Islet precursor cell (in vitro differentiated cells): Measurements from ENCODE around the gene SLC6A1.

Experiments
- DNase-seq: peaks from one replicate; pipeline ENCODE4 v3.0.0-alpha.2; 2018

SLC6A1 gene

DNA sequence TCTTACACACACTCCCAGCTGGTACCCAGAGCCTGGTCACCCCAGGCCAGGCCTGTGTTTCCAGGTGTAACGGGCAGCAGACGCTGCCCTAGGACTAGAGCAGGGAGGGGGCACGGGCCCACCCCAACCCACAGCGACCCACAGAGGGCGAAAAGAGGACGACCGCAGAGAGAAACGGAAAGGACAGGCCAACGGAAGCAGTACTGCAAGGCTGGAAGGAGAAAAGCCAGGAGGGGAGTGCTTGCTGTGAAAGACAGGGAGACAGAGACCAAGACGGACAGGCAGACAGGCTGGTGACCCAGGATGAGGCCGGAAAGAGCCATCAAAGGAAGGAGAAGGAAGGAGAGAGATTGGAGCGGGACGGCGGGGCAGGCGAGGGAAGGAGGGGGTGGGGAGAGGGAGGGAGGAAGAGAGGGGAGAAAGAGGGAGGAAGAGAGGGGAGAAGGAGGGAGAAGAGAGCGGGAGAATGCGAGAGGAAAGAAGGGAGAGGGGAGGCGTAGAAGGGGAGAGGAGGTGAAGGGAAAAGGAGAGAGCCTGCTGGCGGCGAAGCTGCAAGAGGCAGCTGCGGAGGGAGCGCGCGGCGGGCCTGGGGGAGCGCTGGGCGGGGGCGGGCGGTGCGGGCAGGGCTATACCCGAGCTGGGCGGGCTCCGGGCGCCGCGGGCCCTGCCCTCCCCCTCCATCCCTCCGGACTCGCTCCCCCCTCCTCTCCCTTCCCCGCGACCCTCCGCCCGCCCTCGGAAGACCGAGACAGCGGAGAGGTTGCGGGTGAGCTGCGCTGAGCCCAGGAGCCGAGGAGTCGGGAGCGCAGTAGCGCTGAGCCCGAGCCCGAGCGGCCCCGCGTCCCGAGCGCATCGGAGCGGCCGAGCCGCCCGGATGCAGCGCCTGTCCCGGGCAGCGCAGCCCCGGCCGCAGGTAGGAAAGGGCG is at the start of gene SLC6A1:
Gene SLC6A1, plus strand, starts transcription at position 732 of the 926 bp plus-strand sequence. CDS start 24,464 bp downstream, outside the sequence.
- peak; percentile 77 for DNase-seq

DNA sequence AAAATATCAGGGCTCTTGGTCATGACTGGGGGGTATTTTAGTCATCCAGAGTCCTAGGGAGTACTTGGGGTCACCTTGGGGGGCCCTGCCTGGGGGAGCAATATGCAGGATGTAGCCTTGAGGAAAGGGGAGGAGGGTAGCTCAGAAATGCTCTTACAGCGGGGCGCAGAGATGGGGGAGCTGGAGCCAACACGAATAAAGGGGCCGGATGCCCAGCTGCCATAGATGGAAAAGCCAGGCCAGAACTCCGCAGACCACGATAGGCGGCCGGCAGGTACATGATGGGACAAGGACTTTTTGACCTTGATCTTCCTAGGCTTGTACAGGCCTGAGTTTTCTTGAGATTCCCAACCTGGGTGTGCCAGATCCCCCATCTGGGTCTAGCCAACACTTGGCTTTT is 47.7 kb upstream of the SLC6A1 start:
- DNase-seq: no peak

DNA sequence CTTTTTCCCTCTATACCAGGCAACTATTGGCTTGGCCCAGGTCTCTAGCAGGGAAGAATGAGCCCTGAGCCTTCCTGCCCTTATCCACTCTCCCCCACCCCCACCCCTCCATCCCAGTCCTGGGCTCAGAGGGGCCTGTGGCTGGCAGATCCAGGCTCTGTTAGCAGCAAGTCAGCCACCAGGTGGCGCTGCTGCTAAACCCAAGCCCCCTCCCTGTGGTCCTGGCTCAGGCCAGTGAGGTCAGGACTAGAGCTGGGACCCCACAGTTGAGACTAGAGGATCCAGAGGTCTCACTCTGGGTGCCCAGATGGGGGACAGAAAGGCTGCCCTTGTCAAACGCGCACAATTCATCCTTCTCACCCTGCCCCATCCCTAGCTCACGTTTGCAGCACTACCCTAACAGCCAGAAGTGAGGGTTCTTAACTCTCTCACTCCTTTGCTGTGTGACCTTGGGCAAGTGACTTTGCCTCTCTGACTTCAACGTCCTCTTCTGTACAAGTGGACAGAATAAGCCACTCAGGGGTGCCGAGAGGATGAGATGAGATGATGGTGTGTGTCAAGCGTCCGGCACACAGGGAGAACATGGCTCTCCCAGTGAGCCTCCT is 46.8 kb upstream of the SLC6A1 start:
- DNase-seq: peak; percentile 87

DNA sequence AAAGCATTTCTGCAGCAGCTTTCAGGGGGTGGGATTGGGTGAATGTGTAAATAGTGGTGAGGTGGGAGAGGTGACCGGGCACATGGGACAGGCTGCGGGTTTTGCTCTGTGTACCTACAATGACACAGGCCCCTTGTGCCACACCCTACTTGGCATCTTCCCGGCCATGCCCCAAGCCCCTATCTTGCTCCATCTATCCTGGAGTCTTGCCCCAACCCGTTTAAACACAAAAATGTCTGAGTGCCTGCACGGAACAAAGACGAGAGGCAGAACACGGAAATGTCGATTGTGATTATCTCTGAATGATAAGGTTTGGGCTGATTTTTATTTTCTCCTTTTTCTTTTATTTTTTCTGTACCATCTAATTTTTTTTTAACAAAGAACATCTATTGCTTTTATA is 46.0 kb upstream of the SLC6A1 start:
- DNase-seq: no peak

DNA sequence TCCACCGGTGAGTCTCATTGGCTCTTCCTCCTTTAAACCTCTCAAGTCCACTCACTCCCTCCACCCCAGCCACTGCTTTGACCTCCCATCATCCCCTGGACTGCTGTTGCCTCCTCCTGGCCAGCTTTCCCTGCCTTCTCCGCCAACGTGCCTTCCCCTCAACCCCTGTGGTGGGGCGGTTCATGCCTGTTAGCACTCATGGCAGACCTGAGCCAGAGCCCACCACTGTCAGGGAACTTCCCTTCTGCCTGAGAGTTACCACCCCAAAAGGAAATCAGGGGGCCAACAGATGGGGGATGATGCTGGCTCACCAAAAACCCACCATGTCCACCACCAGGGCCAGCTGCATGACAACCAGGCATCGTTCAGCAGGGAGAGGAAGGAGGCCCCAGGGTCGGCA is 44.2 kb upstream of the SLC6A1 start:
- no peak for DNase-seq

DNA sequence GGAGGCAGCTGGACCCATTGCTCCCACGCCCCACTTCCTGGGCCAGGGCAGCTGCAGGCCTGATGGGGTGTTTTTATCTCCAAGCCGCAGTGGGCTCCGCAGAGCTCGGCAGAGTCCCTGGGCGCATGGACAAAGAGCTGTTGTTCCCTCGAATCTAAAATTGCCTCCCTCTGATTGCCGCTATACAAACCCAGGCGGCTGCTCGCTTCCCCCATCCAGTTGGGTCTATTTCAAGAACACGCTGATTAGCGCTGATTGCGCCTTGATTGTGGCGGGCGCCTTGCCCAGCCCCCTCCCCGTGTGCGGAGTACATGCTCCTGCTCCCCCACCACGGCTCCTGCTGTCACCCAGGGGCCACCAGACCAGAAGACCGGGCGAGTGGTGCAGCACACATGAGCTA is 43.4 kb upstream of the SLC6A1 start:
- DNase-seq: no peak

DNA sequence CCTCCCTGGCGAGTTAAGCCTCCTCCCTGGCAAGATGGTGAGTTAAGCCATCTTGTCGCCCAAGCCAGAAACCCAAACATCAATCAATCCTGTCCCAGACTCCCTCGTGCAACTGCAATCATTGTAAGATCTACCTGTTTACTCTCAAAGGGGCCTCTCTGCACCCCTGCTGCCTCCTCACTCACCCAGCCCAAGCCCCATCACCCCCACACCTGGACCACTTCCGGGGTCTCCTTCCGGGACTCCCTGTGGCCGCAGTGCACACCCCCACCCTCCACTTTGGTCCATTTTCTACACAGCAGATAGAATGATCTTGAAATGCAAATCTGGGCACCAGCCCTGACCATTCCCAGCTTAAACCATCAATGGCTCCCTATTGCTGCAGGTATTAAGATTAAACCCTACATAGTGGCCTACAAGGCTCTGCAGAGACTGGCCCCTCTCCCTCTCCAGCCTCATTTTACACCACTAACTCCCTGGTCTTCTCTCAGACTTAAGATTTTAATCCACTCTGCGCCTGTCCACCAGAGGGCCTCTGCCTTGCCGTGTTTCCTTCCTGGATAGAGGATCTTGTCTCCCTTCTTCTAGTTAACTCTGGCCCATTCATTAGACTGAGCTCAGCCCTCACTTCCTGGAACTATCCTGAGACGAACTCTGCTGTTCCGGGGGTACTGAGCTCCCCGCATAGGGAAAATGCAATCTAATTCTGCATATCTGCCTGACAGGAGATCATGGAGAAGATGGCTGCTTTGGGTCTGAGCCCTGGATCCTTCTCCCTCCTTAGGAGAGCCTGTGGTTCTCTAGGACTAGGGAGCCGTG is 41.9 kb upstream of the SLC6A1 start:
- DNase-seq: peak; percentile 70

DNA sequence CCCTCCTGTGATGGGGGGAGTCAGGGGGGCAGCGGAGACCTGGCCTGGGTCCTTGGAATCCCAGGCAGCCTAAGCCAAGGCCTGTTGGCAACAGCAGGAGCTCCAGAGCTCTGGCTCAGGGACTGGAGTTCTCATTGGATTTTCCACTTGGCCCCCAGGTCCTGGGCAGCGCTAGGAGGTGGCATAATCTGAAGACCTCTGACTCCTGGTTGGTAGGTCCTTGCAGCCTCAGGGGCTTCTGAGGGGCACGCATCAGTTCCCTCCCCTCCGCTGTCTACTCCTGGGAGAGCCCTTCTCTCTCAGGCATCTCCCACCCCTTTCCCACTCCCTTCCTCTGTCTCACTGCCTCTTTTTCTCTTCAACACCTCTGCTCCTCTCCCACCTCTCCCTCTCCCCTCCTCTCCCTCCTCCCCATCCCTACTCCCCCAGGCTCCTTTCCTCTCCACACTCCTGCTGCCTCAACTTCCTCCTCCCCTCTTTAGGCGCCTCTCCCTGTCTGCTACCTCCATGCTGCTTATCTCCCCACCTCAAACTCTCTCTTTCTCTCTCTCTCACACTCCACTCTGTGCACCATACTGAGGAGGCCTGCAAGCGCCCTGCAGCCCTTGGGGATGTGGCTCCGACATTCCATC is 41.1 kb upstream of the SLC6A1 start:
- no peak for DNase-seq

DNA sequence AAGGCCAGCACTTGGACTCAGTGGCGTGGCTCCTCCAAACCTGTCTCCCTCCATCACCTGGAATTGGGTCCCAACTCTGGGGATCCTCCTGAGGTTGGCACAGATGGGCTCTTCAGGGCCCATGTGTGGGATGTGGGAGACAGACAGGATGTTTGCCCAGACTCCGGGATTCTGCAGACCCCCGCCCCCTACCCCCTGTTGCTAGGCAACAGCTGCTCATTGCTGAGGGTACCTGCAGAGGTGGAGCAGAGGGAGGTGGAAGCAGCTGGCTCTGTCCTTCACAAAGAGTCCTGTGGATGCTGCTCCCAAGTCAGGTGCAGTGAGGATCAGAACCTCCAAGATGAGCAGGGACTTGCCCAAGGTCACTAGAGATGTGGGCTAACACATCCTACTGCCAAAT is 40.0 kb upstream of the SLC6A1 start:
- DNase-seq: no peak

DNA sequence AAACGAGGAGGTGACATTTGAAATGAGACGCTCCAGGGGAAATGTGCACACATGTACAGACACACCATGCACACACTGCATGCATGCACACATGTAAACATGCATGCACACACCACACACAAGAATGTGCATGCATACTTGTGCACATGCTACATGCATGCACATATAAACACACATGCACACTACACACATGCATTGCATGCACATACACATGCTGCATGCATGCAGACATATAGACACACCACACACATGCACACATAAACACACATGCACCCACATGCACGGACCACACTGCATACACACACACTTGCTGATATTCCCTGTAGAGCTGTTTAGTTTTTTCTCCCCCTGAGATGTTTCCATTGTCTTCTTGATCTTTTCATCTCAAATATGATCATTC is 37.8 kb upstream of the SLC6A1 start:
- no peak for DNase-seq

DNA sequence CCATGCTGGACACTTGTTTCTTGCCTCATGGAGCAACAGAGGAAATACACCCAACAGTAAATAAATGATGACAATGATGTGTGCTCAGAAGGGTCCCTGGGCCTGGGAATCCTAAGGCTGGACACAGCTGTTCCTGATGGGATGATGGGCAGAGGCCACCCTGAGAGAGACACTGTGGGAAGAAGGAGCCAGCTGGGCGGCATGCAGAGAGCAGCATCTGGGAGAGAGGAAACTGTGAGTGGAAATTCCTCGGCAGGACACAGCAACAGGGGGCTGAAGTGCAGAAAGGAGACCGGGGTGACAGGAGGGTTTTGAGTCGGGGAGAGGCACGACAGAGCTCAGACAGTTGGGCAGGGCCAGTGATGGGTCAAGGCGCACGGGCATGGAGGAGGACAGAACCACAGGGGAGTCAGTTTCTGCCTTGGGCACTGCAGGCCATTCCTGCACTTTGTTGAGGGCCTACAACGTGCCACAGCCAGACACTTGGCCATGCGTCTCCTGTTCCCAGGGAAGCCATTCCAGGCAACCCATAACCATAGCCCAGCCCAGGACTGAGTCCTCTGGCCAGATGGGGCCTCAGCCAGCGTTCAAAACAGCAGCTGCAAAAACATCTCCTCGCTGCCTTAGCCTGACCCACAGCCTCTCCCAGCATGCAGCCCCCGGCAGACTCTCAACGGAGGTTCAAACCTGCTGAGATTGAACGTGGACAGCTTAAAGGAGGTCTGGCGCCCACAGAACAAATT is 36.7 kb upstream of the SLC6A1 start:
- DNase-seq: no peak

DNA sequence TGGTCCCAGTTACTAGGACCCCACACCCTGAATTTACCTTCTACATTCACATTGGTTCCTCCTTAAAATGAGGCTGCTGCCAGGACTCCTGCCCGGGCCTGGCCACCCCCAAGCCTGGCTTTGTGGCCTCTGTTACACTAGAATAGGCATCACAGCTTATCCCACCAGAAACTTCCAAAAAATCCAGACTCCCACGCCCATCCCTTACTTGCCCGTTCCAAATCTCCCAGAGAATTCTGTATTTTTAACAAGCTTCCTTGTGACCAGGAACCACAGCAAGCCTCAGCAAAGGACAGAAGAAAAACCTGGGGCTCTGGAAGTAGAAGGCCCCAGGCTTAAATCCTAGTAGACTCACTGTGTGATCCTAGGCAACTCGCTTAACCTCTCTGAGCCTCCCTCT is 36.0 kb upstream of the SLC6A1 start:
- DNase-seq: no peak

DNA sequence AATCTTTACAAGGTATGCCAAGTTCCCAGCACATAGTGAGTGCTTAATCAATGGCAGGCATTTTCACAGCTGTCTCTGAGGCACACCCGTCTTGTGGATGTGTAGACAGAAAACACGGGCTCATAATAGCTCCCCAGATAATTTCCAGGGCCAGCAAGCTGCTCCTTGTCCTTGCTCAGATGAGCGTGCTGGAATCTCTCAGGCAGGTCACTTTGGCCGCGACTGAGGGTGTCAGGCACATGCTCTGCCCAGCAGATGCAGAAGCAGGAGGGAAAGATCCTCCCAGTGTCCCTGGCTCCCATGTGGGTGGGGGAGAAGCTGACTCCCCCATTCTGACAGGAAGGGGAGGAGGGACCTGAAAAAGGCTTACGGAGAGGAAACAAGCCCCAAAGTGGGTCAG is 35.6 kb upstream of the SLC6A1 start:
- DNase-seq: no peak

DNA sequence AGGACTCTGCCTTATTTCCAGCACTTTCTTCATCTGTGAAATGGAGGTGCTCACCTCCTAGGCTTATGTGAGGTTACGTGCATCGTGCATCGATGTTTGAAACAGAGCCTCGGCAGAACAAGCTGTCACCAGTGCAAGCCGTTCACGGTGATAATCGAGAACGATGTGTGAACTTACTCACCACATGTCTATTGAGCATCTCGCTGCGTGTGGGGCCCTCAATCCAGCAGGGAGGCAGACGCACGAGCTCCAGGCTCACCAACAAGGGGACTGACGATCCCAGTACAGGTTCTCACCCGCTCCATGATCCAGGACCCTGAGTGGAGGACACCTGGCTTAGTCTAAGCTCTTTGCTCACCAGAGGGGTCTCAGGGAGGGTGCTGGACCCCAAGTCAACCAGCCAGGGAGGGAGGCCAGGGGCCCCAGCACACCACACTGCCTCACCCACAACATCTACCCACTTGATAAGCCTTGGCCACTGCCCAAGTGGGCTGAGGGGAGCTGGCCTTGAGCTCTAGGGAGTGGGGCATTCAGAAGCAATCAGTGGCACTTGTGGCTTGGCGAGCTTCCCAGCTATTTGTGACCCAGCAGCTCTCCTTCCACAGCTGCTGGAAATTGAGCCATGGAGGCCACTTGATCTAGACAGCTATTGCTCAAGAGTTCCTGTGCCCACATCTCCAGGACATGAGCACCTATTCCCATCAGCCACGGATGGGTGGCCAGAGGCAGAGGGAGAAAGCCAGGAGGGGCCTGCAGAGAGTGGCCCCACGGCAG is 34.4 kb upstream of the SLC6A1 start:
- no peak for DNase-seq

DNA sequence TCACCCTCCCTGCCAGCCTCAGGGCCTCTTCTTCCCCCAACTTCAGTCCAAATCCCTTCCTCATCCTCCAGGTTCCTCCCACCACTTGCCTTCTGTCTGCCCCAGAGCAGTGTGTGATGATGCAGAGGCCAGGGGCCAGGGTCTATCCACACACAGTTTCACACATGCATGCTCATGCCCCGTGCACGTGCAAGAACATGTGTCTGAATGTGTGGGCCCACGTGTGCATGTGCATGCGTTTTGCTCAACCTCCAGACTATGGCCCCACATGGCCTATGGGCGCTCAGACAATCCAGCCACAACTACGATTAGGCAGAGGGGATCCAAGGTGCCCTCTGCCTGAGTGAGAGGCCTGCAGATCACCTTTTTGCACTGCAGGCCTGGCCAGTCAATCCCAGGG is 32.3 kb upstream of the SLC6A1 start:
- no peak for DNase-seq

DNA sequence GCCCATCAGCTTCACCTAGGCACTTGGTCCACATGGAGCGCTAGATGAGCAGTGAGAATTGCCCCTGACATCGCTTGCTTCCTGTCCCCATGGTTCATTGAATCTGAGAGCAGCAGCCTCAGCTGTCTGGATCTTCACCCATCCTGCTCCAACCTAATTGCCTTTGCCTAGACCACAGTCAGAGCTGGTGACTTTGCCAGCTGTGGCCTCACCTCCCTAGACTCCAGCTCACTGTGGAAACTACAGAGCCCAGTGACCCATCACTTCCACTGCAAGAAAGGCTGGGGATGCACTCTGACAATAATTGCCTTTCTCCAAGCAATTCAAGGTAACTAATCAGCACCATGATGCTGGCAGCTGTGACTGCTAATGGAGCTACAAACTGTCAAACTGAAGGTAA is 30.6 kb upstream of the SLC6A1 start:
- DNase-seq: no peak

DNA sequence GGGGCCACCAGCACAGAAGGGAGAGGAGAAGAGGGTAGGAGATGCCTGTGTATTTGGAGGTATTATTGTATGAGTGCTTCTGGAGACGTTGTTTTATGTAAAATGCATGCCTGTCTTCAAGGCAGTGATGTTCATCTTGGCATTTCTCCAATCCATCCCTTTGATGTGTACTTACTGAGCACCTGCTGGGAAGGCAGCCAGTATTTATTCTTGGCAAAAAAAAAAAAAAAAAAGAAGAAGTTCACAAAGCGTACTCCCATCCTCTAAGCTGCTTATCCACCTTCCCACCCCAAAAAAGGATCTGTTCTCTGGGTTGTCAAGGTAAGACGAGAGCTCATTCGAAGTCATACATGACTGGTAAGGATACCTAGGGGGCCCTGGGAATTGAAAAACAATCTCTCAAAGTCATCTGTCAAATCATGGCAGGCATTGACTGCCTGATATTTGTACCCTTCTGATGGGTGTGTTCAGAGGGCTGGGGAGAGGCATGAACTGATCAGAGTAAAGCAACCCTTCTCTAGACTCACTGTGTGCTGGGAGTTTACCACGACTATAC is 30.0 kb upstream of the SLC6A1 start:
- DNase-seq: no peak

DNA sequence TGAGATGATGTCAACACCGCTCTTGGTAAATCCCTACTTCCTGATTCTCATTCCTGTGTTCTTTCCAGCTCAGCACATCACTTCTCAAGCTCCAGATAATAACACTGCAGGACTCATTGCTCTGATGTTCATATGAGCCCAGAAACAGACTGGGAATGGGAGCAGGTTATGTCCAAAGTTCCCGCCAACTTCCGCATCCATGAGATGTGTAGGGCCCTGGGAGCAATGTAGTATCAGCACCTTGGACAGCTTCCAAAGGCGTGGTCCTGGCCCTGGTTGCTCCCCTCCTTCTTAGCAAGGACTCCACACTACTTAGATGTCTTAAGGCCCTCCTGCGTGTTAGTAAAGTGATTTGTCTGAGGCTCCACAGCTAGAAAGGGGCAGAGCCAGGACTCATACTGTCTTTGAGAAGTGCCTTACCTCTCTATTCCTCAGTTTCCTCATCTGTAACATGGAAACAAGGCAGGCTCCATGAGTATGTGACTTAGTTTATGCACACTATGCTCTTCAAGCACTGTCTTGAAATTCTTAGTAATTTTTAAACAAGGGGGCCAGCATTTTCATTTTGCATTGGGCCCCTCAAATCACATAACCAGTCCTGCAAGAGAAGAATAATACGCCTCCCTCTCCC is 27.9 kb upstream of the SLC6A1 start:
- peak; percentile 72 for DNase-seq

DNA sequence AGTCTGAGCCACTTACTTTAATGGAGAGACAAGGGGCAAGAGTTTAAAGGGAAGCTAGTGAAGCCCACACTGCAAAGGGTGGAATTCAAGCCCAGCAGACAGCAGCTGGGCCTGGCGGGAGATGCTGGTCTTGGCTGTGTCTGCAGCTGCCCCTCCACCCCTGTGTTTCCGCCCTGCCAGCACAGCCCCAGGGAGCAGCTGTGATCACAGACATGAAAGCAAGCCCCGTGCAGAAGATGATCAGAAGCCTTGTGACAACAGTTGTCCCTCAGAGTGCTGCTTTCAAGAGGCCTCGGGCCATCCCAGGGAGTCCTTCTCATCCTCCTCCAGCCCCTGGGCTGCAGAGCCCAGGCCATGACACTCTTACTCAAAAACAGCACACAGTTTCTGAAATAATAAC is 24.1 kb upstream of the SLC6A1 start:
- peak; percentile 70 for DNase-seq

DNA sequence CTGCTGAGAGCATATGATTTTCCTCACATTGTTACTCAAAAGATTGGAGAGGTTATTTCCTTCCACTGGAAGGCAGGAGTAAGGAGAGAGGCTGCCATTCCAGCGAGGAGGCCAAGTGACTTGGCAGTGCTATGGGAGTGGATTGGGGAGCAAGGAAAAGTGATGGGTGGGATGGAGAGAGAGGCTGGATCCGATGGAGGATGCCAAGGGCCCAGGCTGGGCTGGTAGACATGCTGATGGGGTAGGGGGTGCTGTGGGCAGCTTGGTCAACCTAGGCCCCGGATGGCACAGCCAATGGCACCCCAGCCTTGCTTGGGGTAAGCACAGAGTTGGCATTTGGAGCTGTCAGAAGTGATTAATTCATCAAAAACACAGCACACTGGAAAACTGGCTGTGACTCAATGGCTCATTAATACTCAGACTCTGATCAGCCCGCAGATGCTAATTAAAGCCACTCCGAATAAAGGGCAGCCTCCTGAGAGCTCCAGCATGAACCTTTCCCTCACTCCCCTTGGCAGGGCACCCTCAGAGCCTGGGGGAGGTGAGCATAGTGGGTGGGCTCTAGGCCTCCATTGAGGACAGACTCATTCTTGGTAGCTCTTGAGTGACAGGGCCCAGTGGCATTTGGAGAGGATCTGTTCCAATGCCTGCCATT is 22.1 kb upstream of the SLC6A1 start:
- DNase-seq: no peak
